Thoracic aorta (tissue), 2 donors: ENCODE data around the gene SCT. TPM values are rescaled to one million over a fixed set of nuclear protein-coding genes. Genes with fewer than 3 reads are reported as not detected.

Experiments
- ATAC-seq: fragments of 150-250 bp; one replicate; pipeline ENCODE4 v1.8.0; 2017; ENCODE audit warnings: low read depth; ENCODE audit not compliant: insufficient number of reproducible peaks, low FRiP score
- DNase-seq: peaks from one replicate; pipeline ENCODE4 v3.0.0-alpha.2; 2020; ENCODE audit warnings: low spot score
- H3K27ac ChIP-seq, 2 donors: fragments of 200-600 bp; sonication (generic); 1 replicate in 1 of 2; 2 replicates in 1 of 2; pipeline ENCODE4 v1.5.1; 2016; ENCODE audit warnings: mild to moderate bottlenecking in 2 of 2, moderate library complexity in 2 of 2
- H3K27me3 ChIP-seq: fragments of 200-600 bp; sonication (generic); replicated peaks from 2 replicates; pipeline ENCODE4 v1.6.0; 2016; ENCODE audit warnings: mild to moderate bottlenecking; ENCODE audit not compliant: insufficient read depth
- H3K36me3 ChIP-seq: fragments of 200-600 bp; sonication (generic); one replicate; pipeline ENCODE4 v1.5.1; 2016
- H3K4me1 ChIP-seq, 2 donors: fragments of 200-600 bp; sonication (generic); 1 replicate in 1 of 2; 2 replicates in 1 of 2; pipeline versions ENCODE4 v1.5.1 to v1.6.0; 2016; ENCODE audit warnings: low read depth in 2 of 2, mild to moderate bottlenecking in 1 of 2; ENCODE audit not compliant: control insufficient read depth in 1 of 2
- H3K4me3 ChIP-seq: fragments of 200-600 bp; sonication (generic); 2 replicates; pipeline ENCODE4 v1.5.1; 2016; ENCODE audit warnings: mild to moderate bottlenecking
- H3K9me3 ChIP-seq: fragments of 200-600 bp; sonication (generic); 2 replicates; pipeline ENCODE4 v1.5.1; 2016
- total RNA-seq, 2 donors: library from RNA; depleted of rRNA; stranded (reverse); fragments of >200 nt; gene quantifications; one replicate each; pipeline versions ENCODE4 v1.1.0 to v1.2.3, GENCODE V29; 2016
- TF ChIP-seq, protein P1 (sequence below): fragments of 200-600 bp; sonication (generic); IDR thresholded peaks from one replicate; pipeline ENCODE4 v1.5.1; 2019; ENCODE audit warnings: antibody characterized with exemption

SCT gene
- total RNA-seq, 2 donors from 2014 or later: not detected

DNA sequence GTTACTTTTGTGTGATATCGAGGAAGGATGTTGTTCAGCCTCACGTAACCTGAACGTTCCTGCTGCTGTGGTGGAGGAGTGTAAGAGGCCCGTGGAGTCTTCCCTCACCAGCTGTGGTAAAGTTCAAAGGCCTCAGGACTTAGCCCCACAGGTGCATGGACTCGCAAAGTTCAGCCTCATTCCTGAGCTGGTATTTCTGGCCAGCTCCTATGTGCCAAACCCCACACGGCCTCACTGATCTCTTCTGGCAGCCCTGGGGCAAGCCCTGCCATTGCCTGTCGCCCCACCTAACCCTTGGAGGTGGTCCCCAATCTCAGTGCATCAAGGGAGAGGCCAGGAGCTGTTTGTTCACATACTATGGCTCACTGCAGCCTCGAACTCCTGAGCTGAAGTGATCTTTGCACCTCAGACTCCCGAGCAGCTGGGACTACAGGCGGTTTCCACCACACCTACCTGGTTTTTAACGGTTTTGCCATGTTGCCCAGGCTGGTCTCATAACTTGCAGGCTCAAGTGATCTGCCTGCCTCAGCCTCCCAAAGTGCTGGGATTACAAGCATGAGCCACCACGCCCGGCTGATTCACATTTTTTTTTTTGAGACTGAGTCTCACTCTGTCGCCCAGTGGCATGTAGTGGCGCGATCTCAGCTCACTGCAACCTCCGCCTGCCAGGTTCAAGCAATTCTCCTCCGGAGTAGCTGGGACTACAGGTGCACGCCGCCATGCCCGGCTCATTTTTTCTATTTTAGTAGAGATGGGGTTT, 48.5 kb downstream of the SCT start:
- H3K36me3 ChIP-seq: peaks cover 18% of the 10 kb centered on the region
- peaks cover 39 to 44% of the 10 kb centered on the region in 2 donors for H3K4me1 ChIP-seq
- H3K27me3 ChIP-seq: no peaks in the 10 kb centered on the region
- no peaks in the 10 kb centered on the region for H3K9me3 ChIP-seq
- H3K4me3 ChIP-seq: peak overlapping the region; percentile 88
- TF ChIP-seq, protein P1, sequence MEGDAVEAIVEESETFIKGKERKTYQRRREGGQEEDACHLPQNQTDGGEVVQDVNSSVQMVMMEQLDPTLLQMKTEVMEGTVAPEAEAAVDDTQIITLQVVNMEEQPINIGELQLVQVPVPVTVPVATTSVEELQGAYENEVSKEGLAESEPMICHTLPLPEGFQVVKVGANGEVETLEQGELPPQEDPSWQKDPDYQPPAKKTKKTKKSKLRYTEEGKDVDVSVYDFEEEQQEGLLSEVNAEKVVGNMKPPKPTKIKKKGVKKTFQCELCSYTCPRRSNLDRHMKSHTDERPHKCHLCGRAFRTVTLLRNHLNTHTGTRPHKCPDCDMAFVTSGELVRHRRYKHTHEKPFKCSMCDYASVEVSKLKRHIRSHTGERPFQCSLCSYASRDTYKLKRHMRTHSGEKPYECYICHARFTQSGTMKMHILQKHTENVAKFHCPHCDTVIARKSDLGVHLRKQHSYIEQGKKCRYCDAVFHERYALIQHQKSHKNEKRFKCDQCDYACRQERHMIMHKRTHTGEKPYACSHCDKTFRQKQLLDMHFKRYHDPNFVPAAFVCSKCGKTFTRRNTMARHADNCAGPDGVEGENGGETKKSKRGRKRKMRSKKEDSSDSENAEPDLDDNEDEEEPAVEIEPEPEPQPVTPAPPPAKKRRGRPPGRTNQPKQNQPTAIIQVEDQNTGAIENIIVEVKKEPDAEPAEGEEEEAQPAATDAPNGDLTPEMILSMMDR: no peak
- ATAC-seq: no peak
- no peak overlapping the region for H3K27ac ChIP-seq
- no peak for DNase-seq

DNA sequence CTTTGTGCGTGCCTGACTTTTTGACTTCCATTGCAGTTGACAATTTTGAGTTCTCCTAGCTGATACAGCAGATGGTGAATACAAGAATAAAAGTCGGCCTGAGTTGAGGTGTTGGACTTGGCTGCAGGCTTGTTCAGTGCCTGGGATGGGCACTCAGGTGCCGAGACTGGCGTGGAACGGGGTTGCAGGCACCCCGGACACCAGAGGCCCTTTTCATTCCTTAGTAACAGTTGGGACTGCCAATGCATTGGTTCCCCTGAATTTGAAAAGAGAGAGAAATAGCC, 49.4 kb downstream of the SCT start:
- H3K27ac ChIP-seq: no peak overlapping the region
- peak overlapping the region; percentile 88 for H3K4me3 ChIP-seq
- DNase-seq (no peak), ATAC-seq (no peak)
- TF ChIP-seq, protein P1: no peak
- H3K36me3 ChIP-seq: peaks cover 9% of the 10 kb centered on the region
- no peaks in the 10 kb centered on the region for H3K27me3 ChIP-seq
- no peaks in the 10 kb centered on the region for H3K9me3 ChIP-seq
- H3K4me1 ChIP-seq: peaks cover 39 to 44% of the 10 kb centered on the region in 2 donors

DNA sequence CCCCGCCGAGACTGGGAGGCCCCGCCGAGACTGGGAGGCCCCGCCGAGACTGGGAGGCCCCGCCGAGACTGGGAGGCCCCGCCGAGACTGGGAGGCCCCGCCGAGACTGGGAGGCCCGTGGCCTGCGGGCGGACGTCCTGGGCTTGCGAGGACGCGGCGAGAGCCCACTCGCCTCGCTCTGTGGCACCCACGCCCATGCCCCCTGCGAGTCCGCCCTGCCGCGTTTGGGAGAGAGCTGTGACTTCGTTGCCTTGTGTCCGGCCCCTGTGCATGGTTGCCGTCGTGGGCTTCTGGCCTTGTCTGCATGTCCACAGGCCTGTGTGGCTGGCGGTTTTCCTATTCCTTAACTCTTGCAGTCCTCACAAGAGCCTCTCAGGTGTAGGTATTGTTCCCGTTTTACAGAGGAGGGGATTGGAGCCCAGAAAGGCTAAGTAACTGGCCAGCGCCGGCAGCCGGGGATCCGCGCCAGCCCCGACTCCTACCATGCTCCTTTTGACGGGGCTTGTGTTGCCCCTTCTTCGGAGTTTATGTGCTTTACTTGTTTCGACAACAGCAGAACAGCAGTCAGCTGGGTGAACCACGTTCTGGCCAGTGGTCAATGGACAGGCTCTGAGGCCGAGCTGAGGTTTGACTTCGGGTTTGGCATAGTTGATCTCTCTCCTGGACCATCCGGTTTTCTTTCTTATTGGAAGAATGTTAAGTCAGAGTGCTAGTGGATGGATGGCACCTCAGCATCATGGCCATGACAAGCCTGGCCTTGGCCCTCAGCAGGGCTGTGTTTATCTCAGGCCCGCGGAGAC, 50.0 kb downstream of the SCT start:
- no peaks in the 10 kb centered on the region for H3K27me3 ChIP-seq
- peaks cover 5% of the 10 kb centered on the region for H3K36me3 ChIP-seq
- H3K4me1 ChIP-seq: peaks cover 39 to 44% of the 10 kb centered on the region in 2 donors
- no peaks in the 10 kb centered on the region for H3K9me3 ChIP-seq
- DNase-seq (no peak), ATAC-seq (no peak)
- TF ChIP-seq, protein P1: no peak
- H3K4me3 ChIP-seq: peak overlapping the region; percentile 88
- peak overlapping the region; percentile 37 to 64 for H3K27ac ChIP-seq

Other genes with a start within 250 kb of the SCT start
- gene PKP3, start 233.0 kb downstream of the SCT start, total RNA-seq: 1 to 10 TPM; 2.0 to 5.9 TPM
- gene SIGIRR, start 212.2 kb downstream of the SCT start, total RNA-seq: 10 to 100 TPM; 24.9 to 36.8 TPM
- gene ANO9, start 185.2 kb downstream of the SCT start, total RNA-seq: 1 to 10 TPM in 1 of 2 donors, under 1 TPM in 1; 0.68 to 2.7 TPM
- gene PTDSS2, start 176.9 kb downstream of the SCT start, total RNA-seq: 10 to 100 TPM; 34.0 to 34.7 TPM
- 100 to 1,000 TPM; 224 to 355 TPM for gene RNH1, start 119.9 kb downstream of the SCT start, total RNA-seq
- 10 to 100 TPM; 17.7 to 32.4 TPM for gene HRAS, start 91.6 kb downstream of the SCT start, total RNA-seq
- gene LRRC56, start 89.7 kb downstream of the SCT start, total RNA-seq: under 1 TPM in 1 of 2 donors, not detected in 1; 0.41 TPM
- 1 to 10 TPM; 1.1 to 2.7 TPM for gene LMNTD2, start 66.4 kb downstream of the SCT start, total RNA-seq
- gene RASSF7, start 66.2 kb downstream of the SCT start, total RNA-seq: 10 to 100 TPM in 1 of 2 donors, 1 to 10 TPM in 1; 7.3 to 20.6 TPM
- 10 to 100 TPM; 31.3 to 39.6 TPM for gene PHRF1, start 50.7 kb downstream of the SCT start, total RNA-seq
- gene IRF7, start 11.2 kb downstream of the SCT start, total RNA-seq: 10 to 100 TPM; 33.8 to 45.4 TPM
- gene CDHR5, start 2.2 kb downstream of the SCT start, total RNA-seq: not detected
- under 1 TPM in 1 of 2 donors, not detected in 1; 0.27 TPM for gene DRD4, start 10.1 kb upstream of the SCT start, total RNA-seq
- 10 to 100 TPM; 22.1 to 67.0 TPM for gene DEAF1, start 68.0 kb upstream of the SCT start, total RNA-seq
- 10 to 100 TPM; 22.4 to 22.5 TPM for gene TMEM80, start 68.6 kb upstream of the SCT start, total RNA-seq
- gene EPS8L2, start 79.0 kb upstream of the SCT start, total RNA-seq: 10 to 100 TPM; 39.6 to 75.9 TPM
- gene TALDO1, start 120.3 kb upstream of the SCT start, total RNA-seq: 100 to 1,000 TPM; 132 to 232 TPM
- gene GATD1, start 150.3 kb upstream of the SCT start, total RNA-seq: 10 to 100 TPM; 32.5 to 48.7 TPM
- gene CEND1, start 162.9 kb upstream of the SCT start, total RNA-seq: not detected
- gene SLC25A22, start 171.1 kb upstream of the SCT start, total RNA-seq: 10 to 100 TPM; 10.7 to 16.9 TPM
- gene PIDD1, start 178.1 kb upstream of the SCT start, total RNA-seq: 10 to 100 TPM; 10.9 to 52.0 TPM
- 100 to 1,000 TPM; 170 to 221 TPM for gene RPLP2, start 182.8 kb upstream of the SCT start, total RNA-seq
- gene PNPLA2, start 191.7 kb upstream of the SCT start, total RNA-seq: 100 to 1,000 TPM; 105 to 115 TPM
- 10 to 100 TPM in 1 of 2 donors, 1 to 10 TPM in 1; 9.6 to 11.6 TPM for gene CRACR2B, start 200.7 kb upstream of the SCT start, total RNA-seq
- gene CD151, start 205.8 kb upstream of the SCT start, total RNA-seq: 1,000 to 10,000 TPM in 1 of 2 donors, 100 to 1,000 TPM in 1; 532 to 1,455 TPM
- 10 to 100 TPM; 20.8 to 63.0 TPM for gene POLR2L, start 215.3 kb upstream of the SCT start, total RNA-seq
- gene TSPAN4, start 215.7 kb upstream of the SCT start, total RNA-seq: 100 to 1,000 TPM in 1 of 2 donors, 10 to 100 TPM in 1; 55.5 to 107 TPM